Smooth muscle cell (in vitro differentiated cells): Measurements from ENCODE around the gene ARFGAP1. TPM values are rescaled to one million over a fixed set of nuclear protein-coding genes. Genes with fewer than 3 reads are reported as not detected.

Experiments
- DNase-seq: peaks from one replicate; lab custom pipeline; 2025; ENCODE audit not compliant: unreplicated experiment; lab: John Stamatoyannopoulos, UW
- H2AFZ ChIP-seq: fragments of 200-600 bp; sonication (generic); 2 replicates; pipeline ENCODE4 v1.6.0; 2016; ENCODE audit warnings: antibody characterized with exemption, low read depth, mild to moderate bottlenecking
- H3F3A ChIP-seq: fragments of 200-600 bp; sonication (generic); 2 replicates; pipeline ENCODE4 v1.6.0; 2017; ENCODE audit warnings: antibody characterized with exemption, low read depth
- H3K27ac ChIP-seq: fragments of 200-600 bp; sonication (generic); 2 replicates; pipeline ENCODE4 v1.5.1; 2016; ENCODE audit warnings: low read depth, mild to moderate bottlenecking
- H3K27me3 ChIP-seq: fragments of 200-600 bp; sonication (generic); 2 replicates; pipeline ENCODE4 v1.6.1; 2016; ENCODE audit warnings: low read depth, mild to moderate bottlenecking
- H3K36me3 ChIP-seq: fragments of 200-600 bp; sonication (generic); 2 replicates; pipeline ENCODE4 v1.5.1; 2016; ENCODE audit warnings: low read depth
- H3K4me1 ChIP-seq: fragments of 200-600 bp; sonication (generic); 2 replicates; pipeline ENCODE4 v1.5.1; 2016; ENCODE audit warnings: low read depth
- H3K4me2 ChIP-seq: fragments of 200-600 bp; sonication (generic); 2 replicates; pipeline ENCODE4 v1.6.0; 2016; ENCODE audit warnings: mild to moderate bottlenecking
- H3K4me3 ChIP-seq: fragments of 200-600 bp; sonication (generic); 2 replicates; pipeline ENCODE4 v1.5.1; 2016; ENCODE audit warnings: mild to moderate bottlenecking
- H3K79me2 ChIP-seq: fragments of 200-600 bp; sonication (generic); 2 replicates; pipeline ENCODE4 v1.6.0; 2016; ENCODE audit warnings: low read depth, mild to moderate bottlenecking
- H3K9ac ChIP-seq: fragments of 200-600 bp; sonication (generic); 2 replicates; pipeline ENCODE4 v1.6.0; 2016; ENCODE audit warnings: low read depth
- H3K9me3 ChIP-seq: fragments of 200-600 bp; sonication (generic); replicated peaks from 2 replicates; pipeline ENCODE4 v1.5.1; 2016; ENCODE audit warnings: low read depth
- H4K20me1 ChIP-seq: fragments of 200-600 bp; sonication (generic); 2 replicates; pipeline ENCODE4 v1.6.0; 2016; ENCODE audit warnings: low read depth
- WGBS: methylation state at CpG from one replicate; pipeline ENCODE4 v1.1.7; 2016; ENCODE audit warnings: low lambda C conversion rate; 5-methylcytosine and 5-hydroxymethylcytosine counted together
- polyA plus RNA-seq: library from polyadenylated mRNA; unstranded; fragments of >200 nt; fragmentation: Nextera tagmentation; extraction: Ambion mirVana; gene quantifications from 2 replicates; pipeline ENCODE4 v1.2.1, GENCODE V29; 2016
- total RNA-seq: library from RNA; depleted of rRNA; stranded (reverse); fragments of >200 nt; gene quantifications from 2 replicates; pipeline ENCODE4 v1.2.3, GENCODE V29; 2014
- TF ChIP-seq, protein P1 (sequence below): fragments of 200-600 bp; sonication (generic); IDR thresholded peaks from 2 replicates; pipeline ENCODE4 v1.5.1; 2017; ENCODE audit warnings: borderline replicate concordance, mild to moderate bottlenecking, antibody characterized with exemption; ENCODE audit not compliant: insufficient read depth, poor library complexity, severe bottlenecking

The ARFGAP1 gene
- 100 and 101 TPM in 2 replicates for total RNA-seq
- polyA plus RNA-seq: 169 and 188 TPM in 2 replicates

DNA sequence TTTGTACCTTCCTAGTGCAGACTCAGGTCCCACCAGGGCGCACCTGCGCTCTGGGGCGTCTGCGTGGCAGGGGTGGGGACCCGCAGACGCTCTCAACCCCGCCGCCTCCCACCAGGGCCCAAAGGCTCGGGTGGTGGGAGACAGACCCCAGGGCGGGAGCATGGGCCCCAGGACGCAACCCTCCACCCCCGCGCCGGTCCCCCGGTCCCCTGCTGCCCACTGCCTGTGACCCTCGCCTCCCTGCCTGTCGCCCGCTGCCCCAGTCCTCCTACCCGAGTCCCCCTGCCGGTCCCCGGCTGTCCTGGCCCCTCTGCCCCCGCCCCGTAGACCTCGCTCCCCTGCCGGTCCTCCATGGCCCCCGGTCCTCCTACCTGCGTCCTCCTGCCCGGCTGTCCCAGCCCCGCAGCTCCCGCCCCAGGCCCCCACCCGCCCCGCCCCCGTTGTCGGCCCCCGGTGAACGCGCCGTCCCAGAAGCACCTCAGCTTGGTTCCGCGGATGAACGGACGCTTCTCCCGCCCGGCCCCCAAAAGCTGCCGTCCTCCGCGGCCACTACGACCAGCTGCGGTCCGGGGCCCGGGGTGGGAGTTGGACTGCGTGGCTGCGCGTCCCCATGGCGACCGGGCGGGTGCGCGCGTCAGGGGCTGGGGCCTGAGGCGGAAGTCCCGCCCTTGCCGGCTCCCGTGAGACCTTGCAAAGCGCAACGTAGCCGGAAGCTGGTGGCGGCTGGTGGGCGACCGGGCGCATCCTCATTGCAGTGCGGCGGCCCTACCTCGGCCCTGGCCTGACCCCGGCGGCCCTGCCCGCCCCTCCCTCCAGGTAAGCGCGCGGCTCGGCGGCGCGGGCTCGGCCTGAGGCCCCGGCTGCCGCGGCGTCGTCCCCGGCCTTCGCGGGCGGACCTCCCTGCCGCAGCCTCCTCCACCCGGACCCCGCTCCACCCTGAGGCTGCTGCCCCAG lies at the start of gene ARFGAP1:
Gene ARFGAP1, plus strand, starts transcription at position 709 of the 954 bp plus-strand sequence. CDS start 2,768 bp downstream, outside the sequence.
- peak within 1 kb of the TSS; percentile 97 for H3K4me3 ChIP-seq
- TF ChIP-seq, protein P1, sequence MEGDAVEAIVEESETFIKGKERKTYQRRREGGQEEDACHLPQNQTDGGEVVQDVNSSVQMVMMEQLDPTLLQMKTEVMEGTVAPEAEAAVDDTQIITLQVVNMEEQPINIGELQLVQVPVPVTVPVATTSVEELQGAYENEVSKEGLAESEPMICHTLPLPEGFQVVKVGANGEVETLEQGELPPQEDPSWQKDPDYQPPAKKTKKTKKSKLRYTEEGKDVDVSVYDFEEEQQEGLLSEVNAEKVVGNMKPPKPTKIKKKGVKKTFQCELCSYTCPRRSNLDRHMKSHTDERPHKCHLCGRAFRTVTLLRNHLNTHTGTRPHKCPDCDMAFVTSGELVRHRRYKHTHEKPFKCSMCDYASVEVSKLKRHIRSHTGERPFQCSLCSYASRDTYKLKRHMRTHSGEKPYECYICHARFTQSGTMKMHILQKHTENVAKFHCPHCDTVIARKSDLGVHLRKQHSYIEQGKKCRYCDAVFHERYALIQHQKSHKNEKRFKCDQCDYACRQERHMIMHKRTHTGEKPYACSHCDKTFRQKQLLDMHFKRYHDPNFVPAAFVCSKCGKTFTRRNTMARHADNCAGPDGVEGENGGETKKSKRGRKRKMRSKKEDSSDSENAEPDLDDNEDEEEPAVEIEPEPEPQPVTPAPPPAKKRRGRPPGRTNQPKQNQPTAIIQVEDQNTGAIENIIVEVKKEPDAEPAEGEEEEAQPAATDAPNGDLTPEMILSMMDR: no peak
- WGBS: 4% methylated on average over 31 of the region's 97 CpGs
- peak within 1 kb of the TSS; percentile 99 for H3K9ac ChIP-seq
- peaks cover 60% of the 10 kb centered on the region for H3K79me2 ChIP-seq
- peak within 1 kb of the TSS; percentile 99 for H3K4me2 ChIP-seq
- H3K36me3 ChIP-seq: no peaks in the 10 kb centered on the region
- H3K4me1 ChIP-seq: peaks cover 23% of the 10 kb centered on the region
- no peaks in the 10 kb centered on the region for H3K27me3 ChIP-seq
- no peaks in the 10 kb centered on the region for H3K9me3 ChIP-seq
- H4K20me1 ChIP-seq: peaks cover 43% of the 10 kb centered on the region
- peak; percentile 52 for DNase-seq
- H3F3A ChIP-seq: peaks cover 8% of the 10 kb centered on the region
- H2AFZ ChIP-seq: no peak within 1 kb of the TSS
- peak within 1 kb of the TSS; percentile 95 for H3K27ac ChIP-seq

DNA sequence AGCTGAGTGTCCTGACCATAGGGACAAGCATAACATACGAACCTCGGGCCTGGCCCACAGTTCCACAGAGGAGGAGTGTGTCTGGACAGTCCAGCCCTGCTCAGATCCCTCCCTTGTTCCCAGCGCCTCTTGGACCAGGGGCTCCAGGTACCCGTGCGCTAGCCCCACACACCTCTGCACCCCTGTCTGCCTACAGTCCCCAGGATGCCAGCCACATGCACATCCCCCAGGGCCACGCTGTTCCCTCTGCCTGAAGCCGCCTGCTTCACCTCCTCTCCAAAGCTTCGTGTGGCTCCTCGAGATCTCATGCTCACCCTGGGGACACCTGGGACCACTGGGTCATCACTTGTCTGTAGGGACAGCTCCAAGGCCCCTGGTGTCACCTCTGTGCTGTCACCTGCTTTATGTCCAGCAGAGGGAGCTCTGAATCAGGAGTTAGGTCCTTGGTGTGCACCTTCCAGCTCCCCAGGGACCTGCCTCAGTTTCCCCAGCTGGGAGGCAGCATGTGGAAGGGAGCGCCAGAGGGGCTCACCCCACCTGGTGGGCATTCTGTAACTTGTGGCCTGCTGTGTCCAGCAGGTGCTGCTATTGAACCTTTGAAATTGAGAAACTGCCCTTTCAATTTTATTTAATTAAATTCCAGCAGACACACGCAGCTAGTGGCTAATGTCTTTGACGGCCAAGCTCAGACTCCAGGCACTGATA lies 49.3 kb upstream of the ARFGAP1 start:
- no peak overlapping the region for H3K4me3 ChIP-seq
- no peaks in the 10 kb centered on the region for H4K20me1 ChIP-seq
- H3K9ac ChIP-seq: no peak overlapping the region
- H3K9me3 ChIP-seq: no peaks in the 10 kb centered on the region
- H3K79me2 ChIP-seq: no peaks in the 10 kb centered on the region
- no peaks in the 10 kb centered on the region for H3K36me3 ChIP-seq
- H3K27me3 ChIP-seq: no peaks in the 10 kb centered on the region
- WGBS: 44% methylated on average over 12 of the region's 12 CpGs
- TF ChIP-seq, protein P1: peak; percentile 84
- no peak for DNase-seq
- H3K27ac ChIP-seq: no peak overlapping the region
- peaks cover 5% of the 10 kb centered on the region for H3F3A ChIP-seq
- no peak overlapping the region for H3K4me2 ChIP-seq
- no peaks in the 10 kb centered on the region for H3K4me1 ChIP-seq
- no peak overlapping the region for H2AFZ ChIP-seq

DNA sequence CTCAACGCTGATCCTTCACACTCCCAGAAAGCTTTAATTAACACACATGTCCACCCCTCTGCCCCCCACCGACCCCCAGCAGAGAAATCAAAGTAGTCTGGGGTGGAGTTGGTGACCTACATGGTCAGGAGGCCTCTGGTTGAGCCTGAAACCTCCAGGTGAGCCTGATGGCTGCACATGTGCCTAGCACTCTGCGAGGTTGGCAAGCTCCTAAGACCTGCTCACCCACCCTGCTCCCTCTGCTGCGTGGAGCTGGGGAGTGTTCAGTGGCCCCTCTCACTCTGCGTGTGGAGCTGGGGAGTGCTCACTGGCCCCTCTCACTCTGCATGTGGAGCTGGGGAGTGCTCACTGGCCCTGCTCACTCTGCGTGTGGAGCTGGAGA lies 48.8 kb upstream of the ARFGAP1 start:
- TF ChIP-seq, protein P1: no peak
- Histone ChIP-seq H3K79me2 (no peaks in the 10 kb centered on the region), H3K4me3 (no peak overlapping the region), H3K27ac (no peak overlapping the region), H3K4me1 (no peaks in the 10 kb centered on the region), H3K9ac (no peak overlapping the region), H2AFZ (no peak overlapping the region), H3K4me2 (no peak overlapping the region), H3K27me3 (no peaks in the 10 kb centered on the region), H3K36me3 (no peaks in the 10 kb centered on the region), H3F3A (peaks cover 5% of the 10 kb centered on the region), H4K20me1 (no peaks in the 10 kb centered on the region), H3K9me3 (no peaks in the 10 kb centered on the region)
- DNase-seq: no peak
- 83% methylated on average over 6 of the region's 6 CpGs for WGBS
